HG03521 (cell line): ENCODE measurements around the gene ZNF41.
"Not testable (repeated sequence)": the region's sequence is repeated elsewhere in the genome, so short reads cannot be mapped to it uniquely, and the experiment has no call there.

Source experiments
- ATAC-seq: cut with Tn5 transposase; IDR thresholded peaks from one replicate; pipeline ENCODE4 v1.9.1; 2021; ENCODE audit warnings: mild to moderate bottlenecking, moderate library complexity; ENCODE audit not compliant: unreplicated experiment

Gene ZNF41

DNA sequence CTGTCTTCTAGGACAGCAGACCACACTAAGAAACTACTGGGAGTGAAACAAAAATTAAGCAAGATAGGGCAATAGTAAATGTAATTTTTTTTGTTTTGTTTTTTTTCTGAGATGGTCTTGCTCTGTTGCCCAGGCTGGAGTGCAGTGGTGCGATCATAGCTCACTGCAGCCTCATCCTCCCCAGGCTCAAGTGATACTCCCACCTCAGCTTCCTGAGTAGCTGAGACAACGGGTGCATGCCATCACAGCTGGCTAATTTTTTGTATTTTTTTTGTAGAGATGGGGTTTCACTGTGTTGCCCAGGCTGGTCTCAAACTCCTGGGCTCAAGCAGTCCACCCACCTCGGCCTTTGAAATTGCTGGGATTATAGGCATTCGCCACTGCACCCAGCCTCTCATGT lies 9.1 kb upstream of the ZNF41 start:
- not testable (repeated sequence) for ATAC-seq

DNA sequence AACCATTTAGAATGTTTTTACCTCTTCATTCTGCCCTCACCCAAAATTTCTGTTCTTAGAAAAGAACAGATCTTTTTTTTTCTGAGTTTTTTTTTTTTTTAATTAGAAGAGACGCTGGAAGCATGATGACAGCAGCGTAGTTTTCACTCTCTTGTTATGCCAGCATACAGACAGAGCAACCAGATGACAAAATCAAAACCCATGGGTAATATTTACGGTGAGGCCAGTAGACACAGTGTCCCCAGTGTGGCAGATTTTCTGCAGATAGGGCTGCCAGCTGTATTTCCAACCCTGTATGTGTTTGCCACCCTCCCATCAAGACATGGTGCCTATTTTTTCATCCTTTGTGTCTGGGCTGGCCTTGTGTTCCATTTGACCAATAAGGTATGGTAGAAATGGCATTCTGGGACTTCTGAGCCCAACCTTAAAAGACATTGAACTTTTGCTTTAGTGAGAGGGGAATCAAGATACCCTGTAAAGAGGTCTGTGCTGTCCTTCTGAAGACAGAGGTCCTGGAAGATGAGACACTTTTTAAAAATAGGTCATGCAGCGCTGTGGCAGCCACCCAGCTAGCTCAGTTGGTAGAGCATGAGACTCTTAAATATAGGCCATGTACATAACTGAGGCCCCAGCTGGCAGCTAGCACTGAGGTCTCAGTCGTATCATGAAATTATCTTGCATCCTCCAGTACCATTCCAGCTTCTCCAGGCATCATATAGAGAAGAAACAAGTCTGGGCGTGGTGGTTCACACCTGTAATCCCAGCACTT lies 6.7 kb upstream of the ZNF41 start:
- ATAC-seq, result no peak

GRCh38 chrX:47484885-47485284 lies 1.9 kb upstream of the ZNF41 start:
- ATAC-seq, result no peak

- ATAC-seq, result no peak
Observed at GRCh38 chrX:47483306-47484268, 565 bp upstream of the ZNF41 start.

DNA sequence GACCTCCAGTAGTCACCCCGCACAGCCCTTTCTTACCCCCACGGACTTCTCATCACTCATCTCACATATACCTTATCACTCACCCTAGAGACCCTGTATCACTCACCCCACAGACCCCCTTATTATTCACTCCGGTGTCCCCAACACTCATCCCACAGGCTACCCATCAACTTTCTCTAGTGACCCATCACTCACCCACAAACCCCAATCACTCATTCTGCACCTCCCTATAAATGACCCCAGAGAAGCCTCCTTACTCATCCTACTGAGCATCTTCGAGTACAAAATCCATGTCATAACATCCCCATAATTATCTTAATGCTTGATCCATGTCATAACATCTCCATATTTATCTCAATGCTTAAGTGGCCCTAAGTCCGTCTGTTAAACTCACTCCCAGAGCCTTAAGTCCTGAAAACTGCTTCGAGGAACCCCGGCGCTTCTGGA lies 934 bp downstream of the ZNF41 start:
- ATAC-seq, result no peak

DNA sequence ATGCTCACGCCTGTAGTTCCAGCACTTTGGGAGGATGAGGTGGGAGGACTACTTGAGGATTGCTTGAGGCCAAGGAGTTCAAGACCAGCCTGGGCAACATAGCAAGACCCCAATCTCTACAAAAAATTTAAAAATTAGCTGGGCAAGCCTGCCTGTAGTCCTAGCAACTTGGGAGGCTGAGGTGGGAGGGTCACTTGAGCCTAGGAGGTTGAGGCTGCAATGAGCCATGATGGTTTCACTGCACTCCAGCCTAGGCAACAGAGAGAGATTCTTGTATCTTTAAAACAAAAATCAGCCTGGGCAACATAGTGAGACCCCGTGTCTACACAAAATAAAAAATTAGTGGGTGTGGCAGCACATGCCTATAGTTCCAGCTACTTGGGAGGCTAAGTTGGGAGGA lies 1.9 kb downstream of the ZNF41 start:
- ATAC-seq, result no peak

DNA sequence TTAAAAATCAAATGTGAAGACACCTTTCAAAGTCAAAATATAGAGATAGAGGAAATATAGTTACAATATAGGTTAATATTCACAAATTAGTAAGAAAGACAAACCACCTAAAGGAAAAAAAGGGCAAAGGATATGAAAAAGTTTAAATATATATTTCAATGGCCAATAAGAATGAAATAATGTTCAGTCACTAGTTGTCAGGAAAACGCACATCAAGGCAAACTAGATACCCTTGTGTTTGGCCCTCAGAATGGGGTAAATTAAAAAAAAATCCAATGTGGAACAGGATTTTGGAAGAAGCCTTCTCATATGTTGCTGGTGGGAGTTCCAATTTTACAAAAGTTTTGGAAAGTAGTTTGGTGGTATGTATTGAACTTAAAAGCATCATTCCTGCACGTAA lies 2.4 kb downstream of the ZNF41 start:
- no peak for ATAC-seq

GRCh38 chrX:47475476-47475875 lies 7.5 kb downstream of the ZNF41 start:
- ATAC-seq, result no peak

GRCh38 chrX:47467106-47467505 lies 15.9 kb downstream of the ZNF41 start:
- ATAC-seq, result no peak

DNA sequence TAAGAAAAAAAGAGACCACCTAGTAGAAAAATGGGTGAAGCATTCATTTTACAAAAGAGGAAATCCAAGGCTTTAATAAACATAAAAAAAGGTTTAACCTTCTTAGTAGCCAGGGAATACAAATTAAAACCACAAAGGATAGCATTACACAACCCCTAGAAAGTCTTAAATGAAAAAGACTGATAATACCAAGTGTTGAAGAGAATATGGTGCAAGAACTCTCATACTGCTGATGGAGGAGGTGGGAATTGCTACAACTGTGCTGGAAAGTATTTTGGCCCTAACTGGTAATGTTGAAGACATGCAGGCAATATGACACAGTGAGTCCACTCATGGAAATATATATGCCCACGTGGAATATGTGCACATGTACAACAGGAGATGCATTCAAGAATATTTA lies 22.5 kb downstream of the ZNF41 start:
- no peak for ATAC-seq

GRCh38 chrX:47458528-47458927 lies 24.5 kb downstream of the ZNF41 start:
- no peak for ATAC-seq

GRCh38 chrX:47456080-47456479 lies 26.9 kb downstream of the ZNF41 start:
- no peak for ATAC-seq

DNA sequence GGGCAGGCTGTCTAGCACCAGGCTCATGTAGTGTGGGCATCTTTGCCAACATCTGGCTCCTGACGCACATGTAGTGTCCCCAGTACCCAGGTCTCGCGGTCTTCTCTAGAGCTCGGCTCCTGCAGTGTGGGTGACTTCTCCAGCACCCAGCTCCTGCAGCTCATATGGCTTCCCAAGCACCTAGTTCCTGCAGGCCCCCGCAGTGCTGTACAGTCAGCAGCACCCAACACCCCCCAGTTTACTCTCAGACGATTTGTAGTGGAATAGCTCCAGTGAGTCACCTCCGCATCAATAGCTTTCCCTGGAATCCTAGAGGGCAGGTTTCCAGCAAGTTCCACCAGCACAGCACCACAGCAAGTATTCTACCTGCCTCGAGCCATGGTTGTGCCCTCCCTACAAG lies 30.9 kb downstream of the ZNF41 start:
- no peak for ATAC-seq

GRCh38 chrX:47448165-47448806 lies 34.7 kb downstream of the ZNF41 start:
- no peak for ATAC-seq

GRCh38 chrX:47447607-47448006 lies 35.4 kb downstream of the ZNF41 start:
- no peak for ATAC-seq

DNA sequence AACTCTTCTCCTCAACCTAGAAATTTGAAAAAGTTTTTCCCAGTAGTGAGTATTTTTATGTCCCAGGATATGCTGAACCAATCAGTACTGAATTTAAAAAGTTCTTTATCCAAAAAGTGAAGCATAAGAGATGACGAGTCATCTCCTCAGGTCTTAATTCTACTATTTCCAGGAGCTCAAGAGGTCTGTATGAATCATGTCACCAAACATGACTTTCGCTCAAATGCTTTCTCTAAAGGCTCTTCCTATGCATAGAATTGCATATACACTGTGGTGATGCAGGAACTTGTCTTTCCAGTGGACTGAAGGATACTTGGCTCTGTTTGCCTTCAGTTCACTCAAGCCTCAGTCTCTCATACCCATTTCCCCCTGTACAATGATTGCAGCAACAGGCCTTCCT lies 36.1 kb downstream of the ZNF41 start:
- no peak for ATAC-seq

DNA sequence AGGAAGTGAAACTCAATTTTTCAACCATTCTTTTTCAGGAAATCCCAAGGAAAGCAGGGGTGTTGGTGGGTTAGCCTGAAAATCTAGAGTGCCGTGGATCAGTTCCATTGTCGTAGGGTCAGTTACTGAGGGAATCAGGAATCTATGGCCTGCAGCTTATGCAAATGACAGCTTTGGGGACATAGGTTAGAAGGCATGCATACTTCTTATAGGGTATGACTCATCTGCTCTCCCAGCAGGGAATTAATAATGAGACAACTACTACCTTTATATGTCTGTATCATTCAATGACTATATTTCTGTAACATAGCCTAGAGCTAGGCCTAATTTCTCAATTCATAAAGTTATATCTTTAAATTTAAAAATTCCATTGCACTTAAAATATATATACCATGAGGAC lies 36.6 kb downstream of the ZNF41 start:
- ATAC-seq, result no peak

DNA sequence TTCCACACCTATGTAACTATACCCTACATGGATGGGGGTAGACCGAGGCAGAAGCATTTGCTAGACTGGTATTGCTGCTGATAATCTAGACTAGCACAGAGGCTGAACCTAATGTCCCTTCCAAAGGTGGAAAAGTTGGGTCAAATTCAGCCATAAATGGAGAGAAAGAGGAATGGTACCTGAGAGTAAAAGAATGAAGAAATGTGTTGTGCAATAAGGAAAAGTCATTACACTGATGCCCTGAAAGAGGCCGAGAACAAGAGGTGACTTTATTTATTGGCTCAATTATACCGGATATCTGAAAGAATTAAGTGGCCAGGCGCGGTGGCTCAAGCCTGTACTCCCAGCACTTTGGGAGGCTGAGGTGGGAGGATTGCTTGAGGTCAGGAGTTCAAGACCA lies 52.1 kb downstream of the ZNF41 start:
- no peak for ATAC-seq

DNA sequence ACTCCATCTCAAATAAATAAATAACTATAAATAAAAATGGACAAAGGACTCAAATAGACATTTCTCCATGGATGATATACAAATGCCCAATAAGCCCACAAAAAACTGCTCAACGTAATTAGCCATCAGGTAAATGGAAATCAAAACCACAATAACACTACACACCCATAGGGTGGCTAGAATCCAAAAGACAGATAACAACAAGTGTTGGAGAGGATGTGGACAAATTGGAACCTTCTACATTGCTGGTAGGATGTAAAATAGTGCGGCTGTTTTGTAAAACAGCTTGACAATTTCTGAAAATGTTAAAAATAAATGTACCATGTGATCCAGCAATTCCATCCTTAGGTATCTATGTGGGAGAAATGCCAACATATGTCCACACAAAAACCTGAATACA lies 60.6 kb downstream of the ZNF41 start:
- no peak for ATAC-seq

- ATAC-seq, result no peak
Observed at GRCh38 chrX:47420962-47421361, 62.1 kb downstream of the ZNF41 start.

GRCh38 chrX:47420265-47420664 lies 62.8 kb downstream of the ZNF41 start:
- no peak for ATAC-seq
